Measurements from ENCODE around the gene GNG7.

DNA sequence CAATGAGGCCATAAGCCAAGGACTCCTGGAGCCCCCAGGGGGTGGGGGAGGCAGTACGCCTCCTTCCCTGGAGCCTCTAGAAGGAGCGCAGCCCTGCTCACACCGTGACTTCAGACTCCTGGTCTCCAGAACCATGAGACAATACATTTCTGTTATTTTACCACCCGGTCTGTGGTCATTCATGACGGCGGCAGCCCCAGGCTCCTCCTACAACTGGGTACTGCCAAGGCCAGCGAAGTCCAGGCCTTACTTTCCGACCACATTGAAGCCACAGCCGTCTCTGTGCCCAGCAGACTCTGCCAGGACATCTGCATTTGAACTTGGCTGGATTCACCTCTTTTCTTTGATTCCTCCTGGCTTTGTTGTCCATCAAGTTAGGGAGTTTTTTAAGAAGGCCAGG lies 10.5 kb downstream of the GNG7 start:
- TF ChIP-seq, protein P1, sequence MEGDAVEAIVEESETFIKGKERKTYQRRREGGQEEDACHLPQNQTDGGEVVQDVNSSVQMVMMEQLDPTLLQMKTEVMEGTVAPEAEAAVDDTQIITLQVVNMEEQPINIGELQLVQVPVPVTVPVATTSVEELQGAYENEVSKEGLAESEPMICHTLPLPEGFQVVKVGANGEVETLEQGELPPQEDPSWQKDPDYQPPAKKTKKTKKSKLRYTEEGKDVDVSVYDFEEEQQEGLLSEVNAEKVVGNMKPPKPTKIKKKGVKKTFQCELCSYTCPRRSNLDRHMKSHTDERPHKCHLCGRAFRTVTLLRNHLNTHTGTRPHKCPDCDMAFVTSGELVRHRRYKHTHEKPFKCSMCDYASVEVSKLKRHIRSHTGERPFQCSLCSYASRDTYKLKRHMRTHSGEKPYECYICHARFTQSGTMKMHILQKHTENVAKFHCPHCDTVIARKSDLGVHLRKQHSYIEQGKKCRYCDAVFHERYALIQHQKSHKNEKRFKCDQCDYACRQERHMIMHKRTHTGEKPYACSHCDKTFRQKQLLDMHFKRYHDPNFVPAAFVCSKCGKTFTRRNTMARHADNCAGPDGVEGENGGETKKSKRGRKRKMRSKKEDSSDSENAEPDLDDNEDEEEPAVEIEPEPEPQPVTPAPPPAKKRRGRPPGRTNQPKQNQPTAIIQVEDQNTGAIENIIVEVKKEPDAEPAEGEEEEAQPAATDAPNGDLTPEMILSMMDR (conservative IDR thresholded peaks at IDR 0.05; ENCODE audit: low read depth, low read length), result no peak
- TF ChIP-seq EZH2 (IDR thresholded peaks at IDR 0.05; ENCODE audit: low read length, unreplicated experiment) (no peak), EZH2phosphoT487 (IDR thresholded peaks at IDR 0.05; ENCODE audit: borderline replicate concordance, low read length) (no peak)
